Hematopoietic multipotent progenitor cell treated with erythropoietin and hydrocortisone succinate and interleukin-3 and kit ligand, for 4 days (in vitro differentiated cells): ENCODE data around the gene NECTIN3.

Experiments used
- DNase-seq: peaks from one replicate; pipeline ENCODE4 v3.0.0-alpha.2; 2015

The NECTIN3 gene

DNA sequence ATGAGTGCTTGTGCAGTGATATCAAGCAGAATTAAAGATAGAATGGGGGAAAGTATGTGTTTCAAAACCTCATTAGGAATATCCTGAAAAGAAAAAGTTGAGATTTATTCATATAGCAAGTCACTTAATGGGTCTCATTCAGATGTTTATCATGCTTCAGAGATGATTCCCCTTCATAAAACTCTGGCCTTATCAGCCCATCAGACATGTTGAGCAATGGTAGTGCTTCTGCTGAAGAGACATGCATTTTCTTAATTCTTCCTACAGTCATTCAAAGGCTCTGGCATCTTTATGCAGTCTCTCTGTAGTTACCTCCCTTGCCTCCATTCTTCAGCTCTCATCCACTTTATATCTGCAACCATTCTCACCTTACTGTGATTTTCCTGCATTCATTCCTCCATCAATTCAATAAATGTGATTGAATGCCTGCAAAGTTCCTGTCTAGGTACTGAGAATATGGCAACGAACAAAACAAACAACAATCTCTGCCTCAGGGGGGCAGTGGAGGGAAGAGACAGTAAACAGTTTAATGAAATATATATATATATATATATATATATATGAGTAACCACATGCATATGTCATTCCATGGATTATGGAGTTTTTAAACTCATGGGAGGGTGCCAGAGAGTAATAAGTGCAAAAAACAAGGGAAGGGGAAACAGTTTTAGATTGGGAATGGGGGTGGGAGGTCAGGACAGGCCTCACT lies 138.5 kb downstream of the NECTIN3 start:
- peak; percentile 32 for DNase-seq

DNA sequence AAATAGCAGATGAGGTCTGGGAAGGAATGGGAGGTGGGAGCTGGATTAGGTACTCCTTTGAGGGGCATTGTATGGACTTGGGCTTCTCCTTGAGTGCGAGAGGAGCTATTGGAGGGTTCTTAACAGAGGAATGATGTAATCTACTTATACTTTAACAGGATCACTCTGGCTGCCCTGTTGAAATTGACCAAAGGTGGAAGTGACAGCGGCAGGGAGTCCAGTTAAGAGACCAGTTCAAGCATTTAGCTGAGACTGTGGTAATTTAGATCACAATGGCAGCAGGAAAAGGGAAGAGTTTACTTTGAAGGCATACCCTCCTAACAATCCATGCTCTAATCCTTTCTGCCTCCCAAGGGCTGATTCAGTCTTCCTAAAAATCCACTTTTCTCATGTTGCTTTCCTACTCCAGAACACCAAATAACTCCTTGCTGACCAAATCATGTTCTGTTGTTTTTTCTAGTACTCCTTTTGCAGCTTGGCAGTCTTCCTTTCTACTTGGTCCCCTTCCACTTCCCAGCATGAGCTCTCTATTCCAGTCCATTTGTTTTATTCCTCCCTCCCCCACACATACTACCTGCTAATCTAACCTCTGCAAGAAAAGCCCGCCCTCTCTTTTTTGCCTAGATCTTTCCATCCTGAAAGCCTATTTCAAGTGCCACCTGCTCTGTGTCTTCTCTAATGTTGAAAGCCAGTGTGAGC lies 139.4 kb downstream of the NECTIN3 start:
- no peak for DNase-seq

DNA sequence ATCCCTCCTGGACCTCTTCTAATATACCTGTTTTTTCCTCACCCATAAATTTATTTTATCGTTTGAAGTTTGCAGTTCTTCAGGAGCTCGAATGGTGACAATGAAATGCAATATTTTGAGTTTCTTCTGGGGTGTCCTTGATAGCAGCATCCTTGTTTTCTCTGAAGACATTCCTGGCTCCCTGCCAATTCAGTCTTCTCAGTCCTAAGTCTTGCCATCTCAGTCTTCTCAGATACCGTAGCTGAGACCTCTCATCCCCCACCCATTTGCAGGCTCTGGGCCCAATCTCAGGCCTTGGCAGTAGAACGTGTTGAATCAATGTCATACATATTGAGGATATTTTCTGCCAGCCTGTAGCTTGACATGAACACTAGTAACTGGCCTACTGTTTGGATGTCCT lies 140.9 kb downstream of the NECTIN3 start:
- no peak for DNase-seq

DNA sequence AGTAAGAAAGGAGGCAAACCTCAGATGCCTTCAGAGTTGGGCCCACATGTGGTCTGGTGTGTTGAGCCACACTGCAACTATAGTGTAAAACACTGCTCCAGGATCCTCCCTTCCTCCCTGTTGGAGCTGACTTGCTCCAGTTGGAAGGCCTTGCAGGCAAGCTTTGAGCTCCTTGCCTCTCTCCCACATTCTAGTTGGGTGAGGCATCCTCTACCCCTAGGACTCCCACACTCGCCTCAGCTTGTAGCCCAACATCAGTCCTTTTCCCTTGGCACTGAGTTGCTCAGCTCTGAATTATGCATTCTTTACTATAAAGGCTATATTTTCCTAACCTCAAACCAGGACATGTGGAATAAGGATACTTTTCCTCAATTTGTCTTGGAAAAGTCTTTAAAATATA lies 143.9 kb downstream of the NECTIN3 start:
- no peak for DNase-seq

DNA sequence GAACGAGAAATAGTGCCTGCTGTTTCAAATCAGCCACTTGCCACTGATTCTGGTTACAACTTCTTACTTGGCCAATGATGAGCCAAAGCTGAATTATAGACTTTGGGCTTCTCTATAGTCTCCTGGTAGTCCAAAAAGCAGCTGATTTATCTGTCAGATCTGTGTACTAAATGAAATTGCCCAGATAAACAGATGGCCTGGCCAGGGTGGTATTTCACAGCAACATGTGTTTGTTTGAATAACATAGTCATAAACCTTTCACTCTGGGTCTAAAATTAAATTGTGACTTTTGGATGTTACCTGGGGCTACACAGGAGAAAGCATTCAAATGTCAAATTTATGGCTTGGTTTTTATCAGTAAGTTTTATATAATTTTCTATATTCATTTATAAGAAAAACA lies 147.0 kb downstream of the NECTIN3 start:
- DNase-seq: no peak

DNA sequence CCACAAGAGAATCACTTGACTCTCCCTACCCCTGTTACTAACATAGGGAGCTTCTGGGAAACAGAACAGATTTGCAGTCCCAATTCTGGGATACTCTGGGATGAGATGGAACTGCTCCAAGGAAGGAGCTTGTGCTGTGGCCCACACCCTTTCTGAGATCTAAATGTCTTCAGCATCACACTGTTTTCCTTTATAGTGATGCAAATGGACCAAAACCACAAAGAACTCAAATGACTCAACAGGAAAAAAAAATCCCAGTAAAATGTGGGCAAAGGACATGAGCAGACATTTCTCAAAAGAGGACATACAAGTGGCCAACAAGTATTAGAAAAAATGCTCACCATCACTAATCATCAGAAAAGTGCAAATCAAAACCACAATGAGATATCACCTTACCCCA lies 155.6 kb downstream of the NECTIN3 start:
- DNase-seq: no peak

DNA sequence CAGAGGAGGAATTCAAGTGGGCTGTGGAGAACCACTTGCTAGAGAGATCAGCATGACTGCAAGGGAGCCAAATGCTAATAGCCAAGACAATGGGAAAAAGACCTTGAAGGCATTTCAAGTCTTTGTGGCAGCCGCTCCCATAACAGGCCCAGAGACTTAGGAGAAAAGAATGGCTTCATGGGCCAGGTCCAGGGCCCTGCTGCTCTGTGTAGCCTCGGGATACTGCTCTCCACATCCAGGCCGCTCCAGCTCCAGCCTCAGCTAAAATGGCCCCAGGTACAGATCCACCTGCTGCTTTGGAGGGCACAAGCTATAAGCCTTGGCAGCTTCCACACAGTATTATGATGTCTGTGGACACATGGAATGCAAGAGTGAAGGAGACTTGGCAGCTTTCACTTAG lies 157.7 kb downstream of the NECTIN3 start:
- DNase-seq: no peak

DNA sequence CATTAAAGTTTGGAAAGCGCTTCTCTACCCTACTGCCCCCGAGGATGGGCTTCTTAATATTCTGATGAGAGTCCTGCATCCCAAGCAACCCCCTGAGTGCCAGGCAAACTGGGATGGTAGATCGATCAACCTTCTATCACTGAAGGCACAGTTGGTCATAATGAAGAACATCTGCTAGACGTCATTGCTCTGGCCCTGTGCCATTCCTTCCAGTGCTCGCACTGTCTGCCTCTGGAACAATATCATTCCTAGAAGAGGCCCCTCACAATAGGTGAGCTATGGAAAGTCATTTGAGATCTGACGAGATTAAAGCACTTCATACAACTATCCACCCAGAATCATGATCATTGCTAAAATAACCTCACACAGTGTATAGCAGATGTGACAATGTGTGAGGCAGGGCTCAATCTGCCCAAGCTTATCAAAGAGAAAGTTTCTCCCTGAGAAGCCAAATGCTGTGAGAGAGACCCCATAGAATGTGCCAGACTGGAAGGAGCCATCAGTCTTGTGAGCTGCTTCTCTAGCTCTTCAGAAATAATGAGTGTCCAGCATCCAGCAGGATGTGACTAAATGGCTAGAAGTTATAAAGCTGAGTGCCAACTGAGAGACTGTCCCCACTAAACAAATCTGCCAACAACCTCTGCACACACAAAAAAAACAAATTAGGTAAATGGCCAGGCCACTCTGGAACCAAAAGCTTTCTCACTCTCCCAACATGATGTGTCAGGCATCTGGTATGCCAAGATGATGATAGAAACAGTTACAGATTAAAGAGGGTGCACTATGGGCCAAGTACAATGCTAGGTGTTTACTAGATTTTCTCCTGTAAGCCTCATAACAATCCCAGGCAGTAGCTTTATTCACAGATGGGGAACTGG lies 165.5 kb downstream of the NECTIN3 start:
- DNase-seq: no peak

DNA sequence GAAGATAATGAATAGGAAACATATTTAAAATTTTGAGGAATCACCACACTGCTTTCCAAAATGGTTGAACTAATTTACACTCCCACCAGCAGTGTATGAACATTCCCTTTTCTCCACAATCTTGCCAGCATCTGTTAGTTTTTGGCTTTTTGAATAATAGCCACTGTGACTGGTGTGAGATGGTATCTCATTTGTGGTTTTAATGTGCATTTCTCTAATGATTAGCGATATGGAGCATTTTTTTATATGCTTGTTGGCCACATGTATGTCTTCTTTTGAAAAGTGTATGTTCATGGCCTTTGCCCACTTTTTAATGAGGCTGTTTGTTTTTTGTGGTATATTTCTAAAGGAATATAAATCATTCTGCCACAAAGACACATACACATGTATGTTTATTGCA lies 166.3 kb downstream of the NECTIN3 start:
- DNase-seq: no peak

DNA sequence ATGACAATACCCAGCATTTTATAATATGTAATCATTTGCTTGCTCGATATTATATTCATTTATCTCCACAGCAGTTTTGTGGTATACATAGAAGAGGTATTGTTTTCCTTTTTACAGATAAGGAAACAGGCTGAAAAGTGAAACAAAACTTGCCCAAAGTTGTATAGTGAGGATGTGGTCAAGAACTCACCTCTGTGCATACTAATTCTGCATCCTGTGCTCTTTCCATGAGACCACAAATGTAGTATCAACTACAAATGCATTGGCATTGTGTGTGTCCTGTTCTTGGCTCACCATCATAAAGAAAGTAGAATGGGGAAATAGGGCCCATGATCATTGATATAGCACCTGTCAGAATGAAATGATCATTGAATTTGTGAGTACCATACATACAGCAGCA lies 167.3 kb downstream of the NECTIN3 start:
- DNase-seq: peak; percentile 8

DNA sequence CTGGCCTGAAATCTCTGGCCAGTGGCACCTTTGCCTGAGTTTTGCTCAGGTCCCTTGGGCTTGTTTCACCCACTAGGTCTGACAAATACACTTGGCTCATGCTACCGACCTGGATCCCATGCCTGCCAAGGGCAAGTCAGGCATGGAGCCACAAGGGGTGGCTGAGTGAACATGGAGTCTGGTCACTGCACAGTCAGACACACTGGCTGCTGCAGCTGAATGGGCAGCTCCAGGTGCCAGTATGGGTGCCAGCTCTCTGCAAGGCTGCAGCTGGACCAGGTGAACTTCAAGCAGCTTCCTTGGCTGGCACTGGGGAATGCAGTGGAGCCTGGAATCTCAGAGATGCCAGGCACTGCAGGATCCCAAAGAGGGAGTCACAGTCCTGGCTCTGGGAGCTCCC lies 170.3 kb downstream of the NECTIN3 start:
- no peak for DNase-seq
